A549 (cell line): Measurements from ENCODE around the gene OGDHL.

ENCODE experiments used
- BCL3 ChIP-seq: fragments of >200 bp; sonication (Bioruptor Twin); formaldehyde crosslinking; IDR thresholded peaks from 3 replicates; pipeline ENCODE4 v1.6.1; 2016
- EHMT2 ChIP-seq: fragments of 200-600 bp; sonication (generic); IDR thresholded peaks from 2 replicates; pipeline ENCODE4 v1.6.1; 2016; ENCODE audit warnings: antibody characterized with exemption, low read depth, mild to moderate bottlenecking, moderate library complexity
- EP300 ChIP-seq, 2 experiments: fragments of >200 bp; sonication (Bioruptor Twin); formaldehyde crosslinking; IDR thresholded peaks; 2 replicates in 1 of 2; 3 replicates in 1 of 2; pipeline ENCODE4 v1.6.1; 2016 to 2017
- MAFK ChIP-seq: fragments of 450-650 bp; IDR thresholded peaks from 2 replicates; pipeline ENCODE4 v1.6.1; 2014; ENCODE audit not compliant: partially characterized antibody
- MAX ChIP-seq: IDR thresholded peaks from 2 replicates; pipeline ENCODE4 v1.6.1; 2012
- NR3C1 ChIP-seq: fragments of >200 bp; sonication (Bioruptor Twin); formaldehyde crosslinking; IDR thresholded peaks from 3 replicates; pipeline ENCODE4 v1.6.1; 2017
- PHF8 ChIP-seq: fragments of 200-600 bp; sonication (generic); IDR thresholded peaks from 2 replicates; pipeline ENCODE4 v1.6.1; 2016; ENCODE audit warnings: low read depth, mild to moderate bottlenecking, antibody characterized with exemption, moderate library complexity, borderline replicate concordance
- POLR2A ChIP-seq: IDR thresholded peaks from 2 replicates; pipeline ENCODE4 v1.6.1; 2012; ENCODE audit warnings: mild to moderate bottlenecking, low read length
- RAD21 ChIP-seq, 2 experiments: fragments of >200 bp in 1 of 2; sonication (Bioruptor Twin) in 1 of 2; formaldehyde crosslinking in 1 of 2; IDR thresholded peaks in 1 of 2; conservative IDR thresholded peaks in 1 of 2; 2 replicates in 1 of 2; 3 replicates in 1 of 2; pipeline ENCODE4 v1.6.1; 2012 to 2018; ENCODE audit warnings: inconsistent platforms in 1 of 2
- RFX5 ChIP-seq: fragments of 450-650 bp; IDR thresholded peaks from 2 replicates; pipeline ENCODE4 v1.7.1; 2014; ENCODE audit warnings: antibody characterized with exemption, mild to moderate bottlenecking, moderate library complexity
- TP53 ChIP-seq: fragments of 250-450 bp; sonication (Bioruptor Pico); IDR thresholded peaks from 2 replicates; pipeline ENCODE4 v1.5.0; 2021; ENCODE audit warnings: mild to moderate bottlenecking, moderate library complexity
- TF ChIP-seq, protein P1 (sequence below): fragments of >200 bp; sonication (Bioruptor Twin); formaldehyde crosslinking; IDR thresholded peaks from 3 replicates; pipeline ENCODE4 v1.5.1; 2016
- TF ChIP-seq, protein P2 (sequence below): IDR thresholded peaks from 2 replicates; pipeline ENCODE4 v1.6.1; 2012; ENCODE audit warnings: low read depth, borderline replicate concordance
- TF ChIP-seq, protein P3 (sequence below): fragments of 200-600 bp; sonication (generic); IDR thresholded peaks from 2 replicates; pipeline ENCODE4 v1.6.1; 2016; ENCODE audit warnings: antibody characterized with exemption, mild to moderate bottlenecking, moderate library complexity

DNA sequence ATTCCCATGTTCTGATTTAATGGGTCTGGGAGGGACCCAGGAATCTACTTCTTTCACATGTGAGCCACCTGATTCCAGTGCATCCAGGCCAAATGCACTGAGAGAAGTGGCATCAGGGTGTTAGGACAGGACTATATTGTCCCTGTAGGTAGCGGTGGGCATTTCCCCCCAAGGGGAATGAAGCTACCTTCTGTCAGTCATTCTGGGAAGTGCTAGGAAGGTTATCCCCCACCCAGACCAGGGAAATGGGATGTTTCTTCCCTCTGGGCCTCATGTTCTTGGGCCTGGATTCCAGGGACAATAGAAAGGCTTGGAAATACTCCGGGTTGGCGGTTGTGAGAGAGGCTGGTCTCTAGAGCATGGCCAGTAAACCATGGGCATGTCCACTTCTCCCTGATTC lies 61.9 kb downstream of the OGDHL start:
- TF ChIP-seq NR3C1: no peak
- TF ChIP-seq, protein P1, sequence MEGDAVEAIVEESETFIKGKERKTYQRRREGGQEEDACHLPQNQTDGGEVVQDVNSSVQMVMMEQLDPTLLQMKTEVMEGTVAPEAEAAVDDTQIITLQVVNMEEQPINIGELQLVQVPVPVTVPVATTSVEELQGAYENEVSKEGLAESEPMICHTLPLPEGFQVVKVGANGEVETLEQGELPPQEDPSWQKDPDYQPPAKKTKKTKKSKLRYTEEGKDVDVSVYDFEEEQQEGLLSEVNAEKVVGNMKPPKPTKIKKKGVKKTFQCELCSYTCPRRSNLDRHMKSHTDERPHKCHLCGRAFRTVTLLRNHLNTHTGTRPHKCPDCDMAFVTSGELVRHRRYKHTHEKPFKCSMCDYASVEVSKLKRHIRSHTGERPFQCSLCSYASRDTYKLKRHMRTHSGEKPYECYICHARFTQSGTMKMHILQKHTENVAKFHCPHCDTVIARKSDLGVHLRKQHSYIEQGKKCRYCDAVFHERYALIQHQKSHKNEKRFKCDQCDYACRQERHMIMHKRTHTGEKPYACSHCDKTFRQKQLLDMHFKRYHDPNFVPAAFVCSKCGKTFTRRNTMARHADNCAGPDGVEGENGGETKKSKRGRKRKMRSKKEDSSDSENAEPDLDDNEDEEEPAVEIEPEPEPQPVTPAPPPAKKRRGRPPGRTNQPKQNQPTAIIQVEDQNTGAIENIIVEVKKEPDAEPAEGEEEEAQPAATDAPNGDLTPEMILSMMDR: no peak
- TF ChIP-seq, protein P2, sequence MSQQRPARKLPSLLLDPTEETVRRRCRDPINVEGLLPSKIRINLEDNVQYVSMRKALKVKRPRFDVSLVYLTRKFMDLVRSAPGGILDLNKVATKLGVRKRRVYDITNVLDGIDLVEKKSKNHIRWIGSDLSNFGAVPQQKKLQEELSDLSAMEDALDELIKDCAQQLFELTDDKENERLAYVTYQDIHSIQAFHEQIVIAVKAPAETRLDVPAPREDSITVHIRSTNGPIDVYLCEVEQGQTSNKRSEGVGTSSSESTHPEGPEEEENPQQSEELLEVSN: no peak
- TF ChIP-seq POLR2A: no peak
- TF ChIP-seq MAFK: no peak
- no peak for TF ChIP-seq EP300 (IDR thresholded peaks at IDR 0.05)
- no peak for TF ChIP-seq BCL3
- no peak for TF ChIP-seq RFX5
- TF ChIP-seq TP53 (CRISPR knock-in tag): no peak
- TF ChIP-seq EHMT2: no peak
- TF ChIP-seq RAD21 (conservative IDR thresholded peaks at IDR 0.05 in 1 of 2, IDR thresholded peaks at IDR 0.05 in 1 of 2): no peak
- TF ChIP-seq, protein P3, sequence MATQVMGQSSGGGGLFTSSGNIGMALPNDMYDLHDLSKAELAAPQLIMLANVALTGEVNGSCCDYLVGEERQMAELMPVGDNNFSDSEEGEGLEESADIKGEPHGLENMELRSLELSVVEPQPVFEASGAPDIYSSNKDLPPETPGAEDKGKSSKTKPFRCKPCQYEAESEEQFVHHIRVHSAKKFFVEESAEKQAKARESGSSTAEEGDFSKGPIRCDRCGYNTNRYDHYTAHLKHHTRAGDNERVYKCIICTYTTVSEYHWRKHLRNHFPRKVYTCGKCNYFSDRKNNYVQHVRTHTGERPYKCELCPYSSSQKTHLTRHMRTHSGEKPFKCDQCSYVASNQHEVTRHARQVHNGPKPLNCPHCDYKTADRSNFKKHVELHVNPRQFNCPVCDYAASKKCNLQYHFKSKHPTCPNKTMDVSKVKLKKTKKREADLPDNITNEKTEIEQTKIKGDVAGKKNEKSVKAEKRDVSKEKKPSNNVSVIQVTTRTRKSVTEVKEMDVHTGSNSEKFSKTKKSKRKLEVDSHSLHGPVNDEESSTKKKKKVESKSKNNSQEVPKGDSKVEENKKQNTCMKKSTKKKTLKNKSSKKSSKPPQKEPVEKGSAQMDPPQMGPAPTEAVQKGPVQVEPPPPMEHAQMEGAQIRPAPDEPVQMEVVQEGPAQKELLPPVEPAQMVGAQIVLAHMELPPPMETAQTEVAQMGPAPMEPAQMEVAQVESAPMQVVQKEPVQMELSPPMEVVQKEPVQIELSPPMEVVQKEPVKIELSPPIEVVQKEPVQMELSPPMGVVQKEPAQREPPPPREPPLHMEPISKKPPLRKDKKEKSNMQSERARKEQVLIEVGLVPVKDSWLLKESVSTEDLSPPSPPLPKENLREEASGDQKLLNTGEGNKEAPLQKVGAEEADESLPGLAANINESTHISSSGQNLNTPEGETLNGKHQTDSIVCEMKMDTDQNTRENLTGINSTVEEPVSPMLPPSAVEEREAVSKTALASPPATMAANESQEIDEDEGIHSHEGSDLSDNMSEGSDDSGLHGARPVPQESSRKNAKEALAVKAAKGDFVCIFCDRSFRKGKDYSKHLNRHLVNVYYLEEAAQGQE: no peak
- no peak for TF ChIP-seq PHF8
- no peak for TF ChIP-seq MAX
